GM23338 (cell line): Measurements from ENCODE around the gene BCHE. TPM values are rescaled to one million over a fixed set of nuclear protein-coding genes. Genes with fewer than 3 reads are reported as not detected.
A peak's percentile ranks its signal among the peaks of the same experiment; 100 is the strongest.

Experiments used
- ATAC-seq: fragments of 200-7000 bp; cut with Tn5 transposase; 3 replicates; pipeline ENCODE4 v1.9.1; 2020
- DNase-seq: peaks from one replicate; pipeline ENCODE4 v3.0.0-alpha.2; 2015; ENCODE audit warnings: low spot score
- H2AFZ ChIP-seq: fragments of 200-600 bp; sonication (generic); 2 replicates; pipeline ENCODE4 v1.8.0; 2016; ENCODE audit warnings: antibody characterized with exemption, mild to moderate bottlenecking, moderate library complexity
- H3F3A ChIP-seq: fragments of 200-600 bp; sonication (generic); replicated peaks from 2 replicates; pipeline ENCODE4 v1.8.0; 2017; ENCODE audit warnings: antibody characterized with exemption, mixed run types, low read depth
- H3K27ac ChIP-seq: fragments of 200-600 bp; sonication (generic); 2 replicates; pipeline ENCODE4 v1.6.1; 2016; ENCODE audit warnings: low read depth
- H3K27me3 ChIP-seq: fragments of 200-600 bp; sonication (generic); 2 replicates; pipeline ENCODE4 v1.8.0; 2016; ENCODE audit warnings: mild to moderate bottlenecking, mixed run types, moderate library complexity; ENCODE audit not compliant: insufficient read depth
- H3K36me3 ChIP-seq: fragments of 200-600 bp; sonication (generic); 2 replicates; pipeline ENCODE4 v1.8.0; 2016; ENCODE audit warnings: mild to moderate bottlenecking; ENCODE audit not compliant: insufficient read depth
- H3K4me1 ChIP-seq: fragments of 200-600 bp; sonication (generic); 2 replicates; pipeline ENCODE4 v1.8.0; 2016; ENCODE audit warnings: mild to moderate bottlenecking, moderate library complexity; ENCODE audit not compliant: insufficient read depth
- H3K4me2 ChIP-seq: fragments of 200-600 bp; sonication (generic); 2 replicates; pipeline ENCODE4 v1.7.1; 2017; ENCODE audit warnings: mixed run types
- H3K4me3 ChIP-seq: fragments of 200-600 bp; sonication (generic); 2 replicates; pipeline ENCODE4 v1.6.1; 2016; ENCODE audit warnings: mixed run types
- H3K79me2 ChIP-seq: fragments of 200-600 bp; sonication (generic); replicated peaks from 2 replicates; pipeline ENCODE4 v1.8.0; 2017; ENCODE audit warnings: mild to moderate bottlenecking; ENCODE audit not compliant: insufficient read depth
- H3K9me2 ChIP-seq: fragments of 200-600 bp; sonication (generic); 2 replicates; pipeline ENCODE4 v1.8.0; 2017; ENCODE audit not compliant: insufficient read depth
- H4K20me1 ChIP-seq: fragments of 200-600 bp; sonication (generic); replicated peaks from 2 replicates; pipeline ENCODE4 v1.8.0; 2017; ENCODE audit warnings: mild to moderate bottlenecking; ENCODE audit not compliant: insufficient read depth
- H3K27ac Mint-ChIP-seq: 2 replicates; pipeline ENCODE4 v1.8.0; 2020; ENCODE audit warnings: inconsistent platforms, mild to moderate bottlenecking, moderate library complexity, mixed read lengths
- H3K27me3 Mint-ChIP-seq: 3 replicates; pipeline ENCODE4 v1.8.0; 2022; ENCODE audit warnings: low read depth, mild to moderate bottlenecking, moderate library complexity, mixed read lengths, inconsistent platforms; ENCODE audit not compliant: insufficient read depth, poor library complexity
- H3K36me3 Mint-ChIP-seq: 3 replicates; pipeline ENCODE4 v1.8.0; 2021; ENCODE audit warnings: low read depth, mild to moderate bottlenecking, inconsistent platforms, moderate library complexity, mixed read lengths
- H3K4me1 Mint-ChIP-seq: 3 replicates; pipeline ENCODE4 v1.8.0; 2020; ENCODE audit warnings: mild to moderate bottlenecking, inconsistent platforms, mixed read lengths
- H3K4me3 Mint-ChIP-seq: 3 replicates; pipeline ENCODE4 v1.8.0; 2021; ENCODE audit warnings: moderate library complexity, mild to moderate bottlenecking, inconsistent platforms, mixed read lengths
- H3K9me3 Mint-ChIP-seq: 3 replicates; pipeline ENCODE4 v1.8.0; 2020; ENCODE audit warnings: moderate library complexity, mild to moderate bottlenecking, inconsistent platforms, mixed read lengths
- CTCF ChIP-seq, 2 experiments: fragments of 200-600 bp in 1 of 2; sonication (generic) in 1 of 2; conservative IDR thresholded peaks; 2 replicates each; pipeline versions ENCODE4 v1.5.1 to v1.6.1; 2016 to 2017; ENCODE audit warnings: antibody characterized with exemption in 2 of 2, low read depth in 2 of 2, mild to moderate bottlenecking in 2 of 2, moderate library complexity in 1 of 2
- EZH2phosphoT487 ChIP-seq: fragments of 200-600 bp; sonication (generic); IDR thresholded peaks from one replicate; pipeline ENCODE4 v1.8.1; 2018; ENCODE audit warnings: antibody characterized with exemption; ENCODE audit not compliant: unreplicated experiment
- NANOG ChIP-seq: IDR thresholded peaks from 2 replicates; pipeline ENCODE4 v1.6.1; 2016; ENCODE audit warnings: antibody characterized with exemption, borderline replicate concordance
- POLR2AphosphoS5 ChIP-seq: IDR thresholded peaks from 2 replicates; pipeline ENCODE4 v1.6.1; 2016; ENCODE audit warnings: antibody characterized with exemption, low read depth
- ZNF114 ChIP-seq: fragments of 250-450 bp; sonication (Bioruptor Pico); IDR thresholded peaks from 2 replicates; pipeline ENCODE4 v1.5.0; 2020; ENCODE audit warnings: mild to moderate bottlenecking, moderate library complexity
- ZNF331 ChIP-seq: fragments of 250-450 bp; sonication (Bioruptor Pico); IDR thresholded peaks from 2 replicates; pipeline ENCODE4 v1.5.0; 2020; ENCODE audit warnings: low read depth, mild to moderate bottlenecking, moderate library complexity
- ZNF462 ChIP-seq: fragments of 250-450 bp; sonication (Bioruptor Pico); IDR thresholded peaks from 2 replicates; pipeline ENCODE4 v1.5.0; 2020; ENCODE audit warnings: mild to moderate bottlenecking, moderate library complexity
- polyA plus RNA-seq: library from polyadenylated mRNA; unstranded; fragments of >200 nt; fragmentation: Nextera tagmentation; extraction: Ambion mirVana; gene quantifications from 2 replicates; pipeline ENCODE4 v1.2.1, GENCODE V29; 2016
- total RNA-seq: library from RNA; depleted of rRNA; stranded (reverse); fragments of >200 nt; shearing (Covaris generic); gene quantifications from 2 replicates; pipeline ENCODE4 v1.2.3, GENCODE V29; 2014

BCHE gene
- total and polyA plus RNA-seq, 2 experiments from 2014 or later, result 0.73 to 1.1 TPM

GRCh38 chr3:165854696-165855095 is 17.5 kb upstream of the BCHE start:
- no peak overlapping the region for H2AFZ ChIP-seq
- H3K36me3 Mint-ChIP-seq, result no peaks in the 10 kb centered on the region
- ATAC-seq, result no peak

More at GRCh38 chr3:165854696-165855095, 17.5 kb upstream of the BCHE start:
- Mint-ChIP-seq H3K4me3 (no peak overlapping the region), H3K27me3 (no peaks in the 10 kb centered on the region), H3K27ac (no peak overlapping the region), H3K9me3 (no peaks in the 10 kb centered on the region; the same call in 2 of the 3 replicates), H3K4me1 (no peaks in the 10 kb centered on the region)
- no peaks in the 10 kb centered on the region for H3F3A ChIP-seq
- no peaks in the 10 kb centered on the region for H4K20me1 ChIP-seq
- no peak overlapping the region for H3K4me2 ChIP-seq
- H3K9me2 ChIP-seq, result no peaks in the 10 kb centered on the region
- no peaks in the 10 kb centered on the region for H3K27me3 ChIP-seq
- TF ChIP-seq ZNF462 (CRISPR knock-in tag) (no peak), NANOG (no peak), ZNF114 (CRISPR knock-in tag) (no peak), ZNF331 (CRISPR knock-in tag) (no peak), POLR2AphosphoS5 (no peak), EZH2phosphoT487 (no peak), CTCF (conservative IDR thresholded peaks at IDR 0.05; ENCODE audit: low read depth in 2 of 2) (peak; percentile 62 to 78)
- no peaks in the 10 kb centered on the region for H3K79me2 ChIP-seq
- DNase-seq, result peak; percentile 73
- no peaks in the 10 kb centered on the region for H3K4me1 ChIP-seq
- no peaks in the 10 kb centered on the region for H3K36me3 ChIP-seq
- H3K4me3 ChIP-seq, result no peak overlapping the region
- H3K27ac ChIP-seq, result no peak overlapping the region
